Hypothalamus (tissue), 51 donors: ENCODE measurements around the gene LRRC40.
"Not testable (repeated sequence)": the region's sequence is repeated elsewhere in the genome, so short reads cannot be mapped to it uniquely, and the experiment has no call there.

ENCODE experiments used
- DNase-seq, 51 donors: peaks; one replicate each; lab custom pipeline; 2025; lab: John Stamatoyannopoulos, UW

Gene LRRC40

GRCh38 chr1:70204139-70204538 is 1.2 kb downstream of the LRRC40 start:
- DNase-seq: no peak

DNA sequence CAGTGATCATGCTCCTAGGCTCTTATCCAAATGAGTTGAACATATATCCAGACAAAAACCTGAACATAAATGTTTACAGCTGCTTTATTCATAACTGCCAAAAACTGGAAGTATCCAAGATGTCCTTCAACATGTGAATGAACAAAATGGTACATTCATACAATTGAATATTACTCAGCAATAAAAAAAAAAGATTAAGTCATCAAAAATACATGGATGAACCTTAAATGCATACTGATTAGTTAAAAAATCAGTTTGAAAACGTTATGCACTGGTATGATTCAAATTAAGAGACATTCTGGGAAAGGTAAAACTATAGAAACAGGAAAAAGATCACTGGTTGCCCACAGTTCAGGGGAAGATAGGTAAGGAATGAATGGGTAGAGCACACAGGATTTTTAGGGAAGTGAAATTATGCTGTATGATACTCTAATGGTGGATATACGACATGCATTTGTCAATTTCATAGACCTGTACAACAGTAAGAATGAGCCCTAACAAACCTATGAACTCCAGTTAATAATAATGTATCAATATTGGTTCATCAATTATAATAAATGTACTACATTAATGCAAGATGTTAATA is 3.1 kb downstream of the LRRC40 start:
- no peak for DNase-seq

GRCh38 chr1:70200065-70200464 is 5.3 kb downstream of the LRRC40 start:
- no peak for DNase-seq

DNA sequence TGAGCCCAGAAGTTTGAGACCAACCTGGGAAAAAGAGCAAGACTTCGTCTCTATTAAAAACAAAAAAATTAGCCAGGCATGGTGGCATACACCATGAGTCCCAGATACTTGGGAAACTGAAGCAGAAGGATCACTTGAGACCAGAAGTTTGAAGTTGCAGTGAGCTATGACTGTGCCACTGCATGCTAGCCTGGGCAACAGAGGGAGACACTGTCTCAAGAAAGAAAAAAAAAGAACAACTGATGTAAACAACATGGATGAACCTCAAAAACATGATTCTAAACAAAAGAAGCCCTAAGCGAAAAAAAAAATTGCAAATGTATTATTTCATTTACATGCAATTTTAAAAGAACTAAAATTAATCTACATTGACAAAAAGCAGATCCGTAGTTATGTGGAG is 9.0 kb downstream of the LRRC40 start:
- no peak for DNase-seq

DNA sequence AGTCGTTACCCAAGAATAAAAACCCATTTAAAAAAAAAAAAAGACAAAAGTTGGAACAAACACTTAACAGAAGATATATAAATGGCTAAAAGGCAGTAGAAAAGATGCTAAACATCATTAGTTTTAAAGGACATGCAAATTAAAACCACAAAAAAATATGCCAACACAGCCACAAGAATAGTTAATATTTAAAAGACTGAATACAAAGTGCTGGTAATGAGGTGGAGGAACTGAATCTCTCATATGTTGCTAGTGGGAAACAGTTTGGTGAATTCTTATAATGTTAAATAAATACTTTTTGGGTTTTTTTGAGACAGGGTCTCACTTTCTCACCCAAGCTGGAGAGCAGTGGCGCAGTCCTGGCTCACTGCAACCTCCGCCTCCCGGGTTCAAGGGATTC is 10.0 kb downstream of the LRRC40 start:
- DNase-seq: no peak

DNA sequence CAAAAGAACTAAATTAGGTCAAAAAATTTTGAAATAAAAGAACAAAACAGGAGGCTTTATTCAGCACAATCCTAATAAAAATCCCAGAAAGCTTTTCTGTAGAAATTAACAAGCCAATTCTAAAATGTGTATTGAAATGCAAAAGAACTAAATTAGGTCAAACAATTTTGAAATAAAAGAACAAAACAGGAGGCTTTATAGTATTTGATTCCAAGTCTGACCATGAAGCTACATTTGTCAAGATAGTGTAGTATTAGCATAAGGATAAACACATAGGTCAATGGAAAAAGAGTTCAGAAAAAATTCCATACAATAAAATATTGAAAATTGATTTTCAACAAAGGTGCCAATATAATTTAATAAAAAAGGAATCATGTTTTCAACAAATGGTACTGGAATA is 10.8 kb downstream of the LRRC40 start:
- no peak for DNase-seq

GRCh38 chr1:70192446-70192845 is 12.9 kb downstream of the LRRC40 start:
- not testable (repeated sequence) for DNase-seq

GRCh38 chr1:70190180-70190579 is 15.2 kb downstream of the LRRC40 start:
- no peak for DNase-seq

GRCh38 chr1:70188522-70188921 is 16.9 kb downstream of the LRRC40 start:
- no peak for DNase-seq

DNA sequence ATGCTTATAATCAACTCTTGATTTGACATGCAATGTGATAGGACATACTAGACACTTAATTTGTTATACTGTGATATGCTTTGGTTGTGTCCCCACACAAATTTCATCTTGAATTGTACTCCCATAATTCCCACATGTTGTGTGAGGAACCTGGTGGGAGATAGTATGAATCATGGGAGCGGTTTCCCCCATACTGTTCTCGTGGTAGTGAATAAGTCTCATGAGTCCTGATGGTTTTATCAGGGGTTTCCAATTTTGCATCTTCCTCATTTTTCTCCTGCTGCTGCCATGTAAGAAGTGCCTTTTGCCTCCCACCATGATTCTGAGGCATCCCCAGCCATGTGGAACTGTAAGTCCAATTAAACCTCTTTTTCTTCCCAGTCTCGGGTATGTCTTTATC is 20.2 kb downstream of the LRRC40 start:
- not testable (repeated sequence) for DNase-seq

DNA sequence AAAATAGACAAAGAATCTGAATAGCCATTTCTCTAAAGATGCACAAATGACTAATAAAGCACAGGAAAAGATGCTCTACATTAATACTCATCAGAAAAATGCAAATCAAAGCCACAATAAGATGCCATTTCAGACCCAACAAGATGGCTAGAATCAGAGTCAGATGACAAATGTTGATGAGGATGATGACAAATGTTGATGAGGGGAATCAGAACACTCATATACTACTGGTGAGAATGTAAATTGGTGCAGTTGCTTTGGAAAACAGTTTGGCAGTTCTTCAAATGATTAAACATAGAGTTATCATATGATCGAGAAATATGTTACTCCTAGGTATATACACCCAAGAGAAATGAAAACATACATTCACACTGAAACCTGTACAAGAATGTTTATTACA is 33.9 kb downstream of the LRRC40 start:
- DNase-seq: no peak

GRCh38 chr1:70169018-70169839 is 36.1 kb downstream of the LRRC40 start:
- no peak for DNase-seq

DNA sequence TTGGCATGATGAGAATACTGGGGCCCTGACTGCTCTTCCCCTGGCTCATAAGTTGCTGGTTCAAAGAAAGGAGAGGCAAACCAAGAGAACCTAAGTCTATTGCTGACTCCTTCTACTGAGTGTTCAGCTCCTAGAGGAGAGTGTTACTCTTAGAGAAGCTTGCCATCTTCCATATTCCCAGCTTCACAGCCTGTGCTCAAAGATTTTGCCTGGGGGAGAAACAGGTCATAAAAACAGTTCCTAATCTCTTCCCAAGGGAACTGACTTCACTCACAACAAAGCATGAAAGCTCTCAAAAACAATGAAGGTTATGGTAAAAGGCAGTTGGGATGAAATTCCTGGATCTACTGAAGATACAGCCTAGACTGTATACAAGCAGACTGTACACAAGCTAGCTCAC is 37.1 kb downstream of the LRRC40 start:
- no peak for DNase-seq

DNA sequence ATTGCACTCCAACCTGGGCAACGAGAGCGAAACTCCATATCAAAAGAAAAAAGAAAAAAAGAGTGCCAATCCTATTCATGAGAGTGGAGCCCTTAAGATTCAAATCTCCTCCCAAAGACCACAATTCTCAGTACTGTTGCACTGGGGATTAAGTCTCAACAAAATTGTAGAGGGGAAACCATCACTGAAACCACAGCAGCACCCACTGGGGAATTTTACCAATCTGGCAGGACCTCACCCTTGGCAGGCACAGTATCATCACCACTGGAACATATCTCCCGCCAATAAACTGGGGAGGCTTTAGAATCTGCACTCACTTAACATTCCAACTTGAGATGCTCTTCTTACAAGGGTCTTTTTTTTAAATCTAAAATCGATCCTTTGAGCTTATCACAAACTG is 41.0 kb downstream of the LRRC40 start:
- no peak for DNase-seq

- no peak for DNase-seq
These were observed 48.8 kb downstream of the LRRC40 start for GRCh38 chr1:70156529-70157120.

GRCh38 chr1:70153739-70154138 is 51.6 kb downstream of the LRRC40 start:
- no peak for DNase-seq

GRCh38 chr1:70150444-70150843 is 54.9 kb downstream of the LRRC40 start:
- no peak for DNase-seq

DNA sequence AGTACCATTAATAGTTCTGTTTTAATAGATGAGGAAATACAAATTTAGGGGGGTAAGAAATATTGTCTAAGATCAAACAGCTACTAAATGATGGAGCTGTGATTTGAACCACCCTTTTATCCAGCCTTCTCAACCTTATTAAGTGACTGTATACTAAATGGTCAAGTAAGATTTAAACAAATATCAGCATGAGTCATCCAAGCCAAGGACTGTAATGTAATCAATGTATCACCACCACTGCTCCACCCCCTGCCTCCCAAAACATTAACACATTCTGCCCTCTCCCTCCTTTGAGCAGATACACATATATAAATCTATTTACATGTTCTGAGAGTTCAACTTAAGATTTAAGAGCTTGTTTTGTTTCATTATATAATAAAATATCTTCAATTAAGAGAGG is 58.9 kb downstream of the LRRC40 start:
- no peak for DNase-seq

- no peak for DNase-seq
These were observed 62.2 kb downstream of the LRRC40 start for GRCh38 chr1:70143048-70143659.

DNA sequence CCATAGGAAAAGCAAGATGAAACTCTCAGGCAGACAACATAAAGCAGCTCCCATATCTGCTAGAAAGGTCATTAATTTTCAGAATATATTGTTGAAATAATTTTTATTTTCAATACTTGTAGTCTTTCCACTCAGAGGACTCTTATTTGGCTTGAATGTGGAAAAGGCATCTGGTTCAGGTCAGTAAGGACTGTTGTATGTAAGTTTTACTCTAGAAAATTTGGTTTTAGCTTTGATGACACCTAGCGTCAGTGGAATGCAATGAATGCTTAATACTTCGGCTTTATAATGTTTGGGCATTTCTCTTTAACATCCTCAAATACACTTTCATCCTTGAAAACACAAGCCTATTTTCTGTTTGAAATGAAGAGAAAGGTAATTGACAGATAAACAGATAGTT is 63.3 kb downstream of the LRRC40 start:
- DNase-seq: no peak

DNA sequence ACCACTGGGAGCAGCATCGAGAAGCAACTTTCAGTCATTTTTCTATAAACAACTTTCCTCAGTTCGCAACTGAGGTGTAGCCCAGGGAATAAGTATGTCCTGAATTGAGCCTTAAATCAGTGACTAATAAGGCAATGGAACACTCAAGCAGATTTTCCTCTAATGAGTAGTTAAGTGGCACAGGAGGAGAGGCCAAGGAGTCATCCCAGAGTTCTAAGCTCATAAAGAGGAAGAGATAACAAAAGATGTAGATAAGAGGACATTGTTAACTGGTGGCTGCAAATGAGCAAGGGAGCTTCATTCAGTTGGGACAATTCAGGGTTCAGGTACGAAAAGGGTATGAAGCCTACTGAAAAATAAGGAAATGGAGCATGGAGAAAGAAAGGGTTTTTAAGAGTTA is 64.5 kb downstream of the LRRC40 start:
- DNase-seq: no peak

DNA sequence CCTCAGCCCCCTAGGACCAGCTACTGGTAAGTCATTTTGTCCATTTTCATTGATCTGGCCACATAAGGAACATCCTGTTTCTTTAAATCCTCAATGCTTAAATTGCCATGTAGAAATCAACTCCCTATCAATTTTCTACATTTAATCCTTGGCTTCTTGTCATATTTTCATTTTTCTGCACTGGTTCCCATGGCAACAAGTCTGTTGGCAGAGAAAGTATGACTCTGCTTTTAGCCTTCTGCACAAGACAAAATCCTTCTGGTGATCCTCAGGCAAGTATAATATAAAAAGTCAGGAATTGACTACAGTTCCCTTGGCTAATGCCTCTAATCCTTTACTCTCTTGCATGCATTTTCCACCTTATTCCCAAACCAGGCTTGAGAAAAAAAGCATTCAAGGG is 65.0 kb downstream of the LRRC40 start:
- no peak for DNase-seq
